ENCODE results near the gene IL1R2. TPM values are rescaled to one million over a fixed set of nuclear protein-coding genes. Genes with fewer than 3 reads are reported as not detected.

IL1R2 gene
- total and polyA plus RNA-seq, 2 donors from 2014 or later = 11.2 to 20.0 TPM

GRCh38 chr2:102043560-102043959 lies 51.8 kb downstream of the IL1R2 start:
- Histone ChIP-seq H3K36me3 (ENCODE audit: control insufficient read depth in 2 of 3, insufficient read depth in 3 of 3, low read length in 3 of 3) (no peaks in the 10 kb centered on the region), H3K27ac (ENCODE audit: low read depth in 2 of 2, low read length in 2 of 2) (no peak overlapping the region), H3K4me3 (ENCODE audit: low read length in 3 of 3) (no peak overlapping the region), H3K27me3 (ENCODE audit: control insufficient read depth, insufficient read depth, low read length) (no peaks in the 10 kb centered on the region), H3K9me3 (ENCODE audit: control insufficient read depth in 2 of 3, insufficient read depth in 1 of 3, low read length in 3 of 3) (no peaks in the 10 kb centered on the region), H3K9ac (ENCODE audit: low read length in 3 of 3) (no peak overlapping the region), H3K4me1 (ENCODE audit: control insufficient read depth in 2 of 3, insufficient read depth in 2 of 3, low read depth in 1 of 3, low read length in 3 of 3) (peaks cover 0 to 1% (median 0%) of the 10 kb centered on the region in 3 donors)
- intact Hi-C loops (cut with DNase I) = no loop called here
- no peak for TF ChIP-seq CTCF (IDR thresholded peaks at IDR 0.05; ENCODE audit: borderline replicate concordance, extremely low read depth, insufficient read depth)
- FAIRE-seq = no peak
- DNase-seq = no peak

DNA sequence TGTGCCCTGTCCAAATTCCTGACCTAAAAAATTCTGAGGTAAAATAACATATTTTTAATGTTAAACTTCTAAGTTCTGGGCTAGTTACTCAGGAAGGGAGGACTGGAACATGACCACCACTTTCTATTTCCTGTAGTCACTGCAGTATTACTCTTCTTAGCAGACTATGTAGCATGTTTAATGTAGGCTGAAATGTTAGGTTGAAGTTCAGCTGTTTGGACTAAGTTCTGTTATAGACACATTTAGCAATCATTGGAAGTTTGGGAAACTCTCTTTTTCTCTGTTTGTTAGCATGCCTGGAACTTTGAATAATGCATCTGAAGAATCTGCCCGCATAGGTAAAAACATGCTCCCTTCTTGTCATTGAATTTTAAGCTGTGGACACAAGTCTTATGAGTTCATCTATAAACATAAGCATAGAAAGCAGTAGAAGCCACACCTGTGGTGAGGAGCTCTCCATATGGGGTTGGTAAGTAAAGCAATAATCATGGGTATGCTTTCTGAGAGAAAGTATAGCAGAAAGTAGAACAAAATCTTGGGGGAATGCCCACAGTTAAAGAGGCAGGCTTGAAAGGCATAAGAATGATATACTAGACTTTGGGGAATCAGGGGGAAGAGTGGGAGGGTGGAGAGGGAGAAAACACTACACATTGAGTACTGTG lies 52.6 kb downstream of the IL1R2 start:
- no peak for FAIRE-seq
- no peak overlapping the region for H3K27ac ChIP-seq (ENCODE audit: low read depth in 2 of 2, low read length in 2 of 2)

DNA sequence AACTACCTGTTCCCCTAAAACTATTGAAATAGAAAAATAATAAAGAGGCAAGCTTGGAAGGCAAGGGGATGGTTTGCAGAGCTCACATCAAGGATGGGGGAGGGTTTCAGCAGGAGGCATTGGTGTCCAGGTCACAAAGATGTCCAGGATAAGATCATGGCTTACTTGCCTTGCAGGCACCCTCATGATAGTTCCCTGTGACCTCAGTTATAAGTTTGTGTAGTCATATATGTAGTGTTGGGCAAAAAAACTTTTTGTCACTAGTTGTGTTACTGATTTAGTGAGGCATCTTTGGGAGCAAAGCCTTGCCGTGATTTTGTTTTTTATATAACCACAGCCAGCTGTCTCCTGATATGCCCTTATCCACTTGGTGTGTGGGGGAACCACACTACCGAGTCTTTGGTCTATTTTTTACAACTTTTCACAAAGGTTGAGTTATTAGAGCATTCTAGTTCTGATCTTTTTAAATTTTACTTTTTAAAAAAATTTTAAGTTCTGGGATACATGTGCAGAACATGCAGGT lies 53.3 kb downstream of the IL1R2 start:
- TF ChIP-seq CTCF (IDR thresholded peaks at IDR 0.05; ENCODE audit: borderline replicate concordance, extremely low read depth, insufficient read depth) = no peak
- DNase-seq (no peak), FAIRE-seq (no peak)
- H3K27me3 ChIP-seq (ENCODE audit: control insufficient read depth, insufficient read depth, low read length) = no peaks in the 10 kb centered on the region
- H3K36me3 ChIP-seq (ENCODE audit: control insufficient read depth in 2 of 3, insufficient read depth in 3 of 3, low read length in 3 of 3) = no peaks in the 10 kb centered on the region
- no peaks in the 10 kb centered on the region for H3K9me3 ChIP-seq (ENCODE audit: control insufficient read depth in 2 of 3, insufficient read depth in 1 of 3, low read length in 3 of 3)
- H3K9ac ChIP-seq (ENCODE audit: low read length in 3 of 3) = no peak overlapping the region
- H3K4me1 ChIP-seq (ENCODE audit: control insufficient read depth in 2 of 3, insufficient read depth in 2 of 3, low read depth in 1 of 3, low read length in 3 of 3) = peaks cover 0 to 9% (median 8%) of the 10 kb centered on the region in 3 donors
- H3K4me3 ChIP-seq (ENCODE audit: low read length in 3 of 3) = no peak overlapping the region
- intact Hi-C loops (cut with DNase I) = no loop called here
- no peak overlapping the region for H3K27ac ChIP-seq (ENCODE audit: low read depth in 2 of 2, low read length in 2 of 2)

More for the DNA sequence above, 52.6 kb downstream of the IL1R2 start:
- no peaks in the 10 kb centered on the region for H3K36me3 ChIP-seq (ENCODE audit: control insufficient read depth in 2 of 3, insufficient read depth in 3 of 3, low read length in 3 of 3)
- no peak for TF ChIP-seq CTCF (IDR thresholded peaks at IDR 0.05; ENCODE audit: borderline replicate concordance, extremely low read depth, insufficient read depth)
- H3K9me3 ChIP-seq (ENCODE audit: control insufficient read depth in 2 of 3, insufficient read depth in 1 of 3, low read length in 3 of 3) = no peaks in the 10 kb centered on the region
- H3K9ac ChIP-seq (ENCODE audit: low read length in 3 of 3) = no peak overlapping the region
- no peaks in the 10 kb centered on the region for H3K27me3 ChIP-seq (ENCODE audit: control insufficient read depth, insufficient read depth, low read length)
- H3K4me1 ChIP-seq (ENCODE audit: control insufficient read depth in 2 of 3, insufficient read depth in 2 of 3, low read depth in 1 of 3, low read length in 3 of 3) = peaks cover 0 to 6% (median 5%) of the 10 kb centered on the region in 3 donors
- intact Hi-C loops (cut with DNase I) = no loop called here
- DNase-seq = no peak
- no peak overlapping the region for H3K4me3 ChIP-seq (ENCODE audit: low read length in 3 of 3)

All from kidney (tissue), 14 donors.